Left ventricle myocardium inferior (tissue), 1 donor: ENCODE results near the gene HEXIM2. TPM values are rescaled to one million over a fixed set of nuclear protein-coding genes. Genes with fewer than 3 reads are reported as not detected.
A peak's percentile ranks its signal among the peaks of the same experiment; 100 is the strongest.

Experiments
- DNase-seq: peaks from one replicate; pipeline ENCODE4 v3.0.0-alpha.2; 2020
- H3K27ac ChIP-seq: fragments of 200-600 bp; replicated peaks from 2 replicates; pipeline ENCODE4 v1.8.0; 2021
- H3K27me3 ChIP-seq: fragments of 200-600 bp; 2 replicates; pipeline ENCODE4 v1.8.0; 2021; ENCODE audit warnings: low read depth
- H3K36me3 ChIP-seq: fragments of 200-600 bp; 2 replicates; pipeline ENCODE4 v1.8.0; 2021
- H3K4me1 ChIP-seq: fragments of 200-600 bp; 2 replicates; pipeline ENCODE4 v1.8.0; 2021
- H3K4me3 ChIP-seq: fragments of 200-600 bp; 2 replicates; pipeline ENCODE4 v1.8.0; 2021; ENCODE audit warnings: mild to moderate bottlenecking, moderate library complexity
- H3K9me3 ChIP-seq: fragments of 200-600 bp; replicated peaks from 2 replicates; pipeline ENCODE4 v1.8.0; 2021
- CTCF ChIP-seq: fragments of 200-600 bp; IDR thresholded peaks from 2 replicates; pipeline ENCODE4 v1.8.0; 2021; ENCODE audit warnings: antibody characterized with exemption, mild to moderate bottlenecking, borderline replicate concordance
- intact Hi-C: fragments of 100-400 bp; cut with micrococcal nuclease; formaldehyde crosslinking; loops from one replicate; pipeline ENCODE4 v1.11.0; 2022
- total RNA-seq: library from RNA; stranded (reverse); fragmentation: NEBNext Ultra II Directional; extraction: Animal tissue kit (Norgen Biotek cat#: 25700); gene quantifications from one replicate; pipeline ENCODE4 v1.2.1, GENCODE V29; 2021
- donor health status: DM: no; HTN: yes; CAD: no; lungs with severe emphysema.

HEXIM2 gene
- total RNA-seq, 1 donor from 2014 or later: 7.0 TPM

- Histone ChIP-seq H3K4me3 (peak overlapping the region; percentile 87), H3K36me3 (no peaks in the 10 kb centered on the region), H3K9me3 (no peaks in the 10 kb centered on the region), H3K4me1 (peaks cover 87% of the 10 kb centered on the region), H3K27me3 (no peaks in the 10 kb centered on the region), H3K27ac (peak overlapping the region; percentile 96)
- no peak for TF ChIP-seq CTCF
- intact Hi-C loops: no loop called here
- peak; percentile 80 for DNase-seq
These were observed 14.0 kb upstream of the HEXIM2 start for GRCh38 chr17:45147581-45148182.

- Histone ChIP-seq H3K9me3 (no peaks in the 10 kb centered on the region), H3K27ac (peak within 1 kb of the TSS; percentile 96), H3K27me3 (no peaks in the 10 kb centered on the region), H3K36me3 (no peaks in the 10 kb centered on the region), H3K4me3 (peak within 1 kb of the TSS; percentile 87), H3K4me1 (peaks cover 87% of the 10 kb centered on the region)
- peak; percentile 99 for DNase-seq
- intact Hi-C loops: no loop called here
- no peak for TF ChIP-seq CTCF
These were observed 13.3 kb upstream of the HEXIM2 start, which contains the start of gene HEXIM1 for GRCh38 chr17:45148183-45149036. Gene HEXIM1 (plus strand): TSS chr17:45148475. CDS start chr17:45149191, 716 bp downstream.

- Histone ChIP-seq H3K27ac (peak overlapping the region; percentile 96), H3K4me1 (peaks cover 80% of the 10 kb centered on the region), H3K27me3 (no peaks in the 10 kb centered on the region), H3K36me3 (no peaks in the 10 kb centered on the region), H3K9me3 (no peaks in the 10 kb centered on the region), H3K4me3 (peak overlapping the region; percentile 87)
- peak; percentile 93 for TF ChIP-seq CTCF
- intact Hi-C loops: no loop called here
- DNase-seq: peak; percentile 88
These were observed 12.5 kb upstream of the HEXIM2 start for GRCh38 chr17:45149037-45149668.

GRCh38 chr17:45149669-45150664, 11.7 kb upstream of the HEXIM2 start:
- peak overlapping the region; percentile 96 for H3K27ac ChIP-seq
- H3K4me1 ChIP-seq: peaks cover 74% of the 10 kb centered on the region
- H3K9me3 ChIP-seq: no peaks in the 10 kb centered on the region
- no peaks in the 10 kb centered on the region for H3K27me3 ChIP-seq
- no peak for TF ChIP-seq CTCF
- peak; percentile 71 for DNase-seq
- H3K4me3 ChIP-seq: peak overlapping the region; percentile 87
- intact Hi-C loops: no loop called here
- no peaks in the 10 kb centered on the region for H3K36me3 ChIP-seq
